Gastroesophageal sphincter (tissue), 3 donors: ENCODE data around the gene SACM1L.

Source experiments
- CTCF ChIP-seq, 4 experiments: fragments of 200-600 bp in 2 of 4; fragments of 450-650 bp in 2 of 4; sonication (generic) in 1 of 4; IDR thresholded peaks; one replicate each; pipeline ENCODE4 v1.5.1; 2017 to 2019; ENCODE audit warnings: antibody characterized with exemption in 4 of 4, mild to moderate bottlenecking in 2 of 4, moderate library complexity in 2 of 4
- EP300 ChIP-seq: sonication (generic); formaldehyde crosslinking; IDR thresholded peaks from one replicate; pipeline ENCODE4 v1.6.1; 2017; ENCODE audit warnings: antibody characterized with exemption, mild to moderate bottlenecking
- POLR2A ChIP-seq, 2 donors: fragments of 450-650 bp; IDR thresholded peaks; one replicate each; pipeline ENCODE4 v1.6.1; 2017; ENCODE audit warnings: antibody characterized with exemption in 2 of 2, mild to moderate bottlenecking in 2 of 2, moderate library complexity in 1 of 2
- POLR2AphosphoS5 ChIP-seq: sonication (generic); formaldehyde crosslinking; IDR thresholded peaks from one replicate; pipeline ENCODE4 v1.6.1; 2017; ENCODE audit warnings: antibody characterized with exemption

GRCh38 chr3:45776301-45776595, 87.1 kb downstream of the SACM1L start:
- no peak for TF ChIP-seq CTCF (IDR thresholded peaks at IDR 0.05)
- TF ChIP-seq POLR2A (IDR thresholded peaks at IDR 0.05) = no peak
- TF ChIP-seq EP300 = no peak
- TF ChIP-seq POLR2AphosphoS5 = no peak
